HL-60 (cell line): ENCODE results near the gene DUOXA2.

Source experiments
- CTCF ChIP-seq: IDR thresholded peaks from one replicate; pipeline ENCODE4 v1.5.1; 2011; ENCODE audit warnings: low read length, control low read depth, inconsistent platforms; ENCODE audit not compliant: insufficient read depth
- POLR2AphosphoS5 ChIP-seq: IDR thresholded peaks from 2 replicates; pipeline ENCODE4 v1.6.1; 2012; ENCODE audit warnings: low read depth
- REST ChIP-seq: IDR thresholded peaks from 2 replicates; pipeline ENCODE4 v1.6.1; 2012; ENCODE audit warnings: low read depth; ENCODE audit not compliant: insufficient replicate concordance

- TF ChIP-seq REST, result no peak
- no peak for TF ChIP-seq POLR2AphosphoS5
- no peak for TF ChIP-seq CTCF
Measured at GRCh38 chr15:45106002-45106790, 7.9 kb upstream of the DUOXA2 start.
